MCF 10A (cell line): ENCODE data around the gene CMTM2. TPM values are rescaled to one million over a fixed set of nuclear protein-coding genes. Genes with fewer than 3 reads are reported as not detected.

ENCODE experiments used
- BruUV-seq: library from RNA; stranded (reverse); fragments of 400-500 nt; replicated peaks from 2 replicates; lab custom pipeline; 2021; lab: Mats Ljungman, UMichigan
- CTCF ChIA-PET: fragments of 300-600 bp; sonication (Branson Sonifier 250); formaldehyde crosslinking; extraction: SDS; loops from one replicate; lab custom pipeline; 2021; ENCODE audit warnings: antibody characterized with exemption, inconsistent platforms; lab: Yijun Ruan, JAX
- POLR2A ChIA-PET: fragments of 300-600, 350-650 bp; sonication (Branson Sonifier 250); formaldehyde crosslinking; extraction: SDS; loops from one replicate; lab custom pipeline; 2020; ENCODE audit warnings: antibody characterized with exemption, inconsistent platforms; lab: Yijun Ruan, JAX
- DNase-seq: peaks from one replicate; pipeline ENCODE4 v3.0.0-alpha.2; 2018; ENCODE audit not compliant: unreplicated experiment
- H3K27ac Mint-ChIP-seq: one replicate; pipeline ENCODE4 v1.8.0; 2022; ENCODE audit warnings: mild to moderate bottlenecking, low read depth, mixed read lengths; ENCODE audit not compliant: unreplicated experiment
- H3K27me3 Mint-ChIP-seq: one replicate; pipeline ENCODE4 v1.8.0; 2022; ENCODE audit warnings: mixed read lengths; ENCODE audit not compliant: insufficient read depth, unreplicated experiment
- H3K36me3 Mint-ChIP-seq: one replicate; pipeline ENCODE4 v1.8.0; 2022; ENCODE audit warnings: mild to moderate bottlenecking, moderate library complexity, mixed read lengths; ENCODE audit not compliant: insufficient read depth, unreplicated experiment
- H3K4me1 Mint-ChIP-seq: one replicate; pipeline ENCODE4 v1.8.0; 2022; ENCODE audit warnings: mixed read lengths; ENCODE audit not compliant: insufficient read depth, unreplicated experiment
- H3K4me3 Mint-ChIP-seq: one replicate; pipeline ENCODE4 v1.8.0; 2022; ENCODE audit warnings: mild to moderate bottlenecking, moderate library complexity, mixed read lengths; ENCODE audit not compliant: unreplicated experiment
- H3K9me3 Mint-ChIP-seq: one replicate; pipeline ENCODE4 v1.8.0; 2022; ENCODE audit warnings: mixed read lengths; ENCODE audit not compliant: unreplicated experiment
- CTCF ChIP-seq: fragments of 200-600 bp; IDR thresholded peaks from one replicate; pipeline ENCODE4 v1.8.0; 2022; ENCODE audit warnings: antibody characterized with exemption, mild to moderate bottlenecking; ENCODE audit not compliant: unreplicated experiment
- intact Hi-C: fragments of 100-400 bp; cut with micrococcal nuclease; formaldehyde crosslinking; loops from 2 replicates; pipeline ENCODE4 v1.14.1; 2022
- total RNA-seq: library from RNA; stranded (reverse); gene quantifications from 2 replicates; pipeline ENCODE4 v1.2.3, GENCODE V29; 2022

The CMTM2 gene
- total RNA-seq, 1 experiment from 2014 or later, result not detected

- ChIA-PET CTCF (interaction anchor here (3.1 kb wide), 1 partner anchor 8 kb away, joined by 24 read pairs; no protein-coding TSS in a partner anchor), POLR2A (interaction anchor here (3.4 kb wide), 1 partner anchor 46 kb away, joined by 29 read pairs; no protein-coding TSS in a partner anchor)
- TF ChIP-seq CTCF, result no peak
- Mint-ChIP-seq H3K4me1 (peaks cover 32% of the 10 kb centered on the region), H3K9me3 (no peaks in the 10 kb centered on the region), H3K27ac (no peak overlapping the region), H3K36me3 (peaks cover 26% of the 10 kb centered on the region), H3K27me3 (no peaks in the 10 kb centered on the region), H3K4me3 (no peak overlapping the region)
- no peak for DNase-seq
- intact Hi-C loops, result no loop called here
- no TSS peak for BruUV-seq
These were observed 36.9 kb downstream of the CMTM2 start for GRCh38 chr16:66616169-66616568.

DNA sequence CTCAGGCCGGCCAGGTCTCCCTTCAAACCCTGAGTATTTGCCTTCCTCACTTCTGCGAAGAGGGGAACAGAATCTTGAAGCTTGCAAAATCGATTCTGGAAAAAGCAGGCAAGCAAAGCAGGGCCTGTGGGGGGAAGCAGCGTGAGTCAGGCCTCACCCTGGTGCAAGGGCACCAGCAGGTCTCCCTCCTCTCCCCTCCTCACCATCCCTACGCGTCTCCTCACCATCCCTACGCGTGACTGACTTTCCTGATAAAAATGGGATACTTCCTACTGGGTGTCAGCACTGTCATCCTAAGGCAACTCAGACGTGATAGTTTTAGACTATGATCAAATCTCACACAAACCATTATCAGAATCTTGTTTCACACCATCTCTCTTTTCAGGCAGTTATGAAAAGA lies 37.3 kb downstream of the CMTM2 start:
- Mint-ChIP-seq H3K27me3 (no peaks in the 10 kb centered on the region), H3K36me3 (peaks cover 26% of the 10 kb centered on the region), H3K4me1 (peaks cover 32% of the 10 kb centered on the region), H3K4me3 (no peak overlapping the region), H3K27ac (no peak overlapping the region), H3K9me3 (no peaks in the 10 kb centered on the region)
- no TSS peak for BruUV-seq
- DNase-seq, result no peak
- ChIA-PET POLR2A (interaction anchor here (3.2 to 3.4 kb wide), 2 partner anchors 9 to 46 kb away, joined by 17 to 29 read pairs; no protein-coding TSS in a partner anchor), CTCF (interaction anchor here (3.1 to 4.0 kb wide), 2 partner anchors 8 to 34 kb away, joined by 19 to 24 read pairs; no protein-coding TSS in a partner anchor)
- no peak for TF ChIP-seq CTCF
- intact Hi-C loops, result no loop called here

DNA sequence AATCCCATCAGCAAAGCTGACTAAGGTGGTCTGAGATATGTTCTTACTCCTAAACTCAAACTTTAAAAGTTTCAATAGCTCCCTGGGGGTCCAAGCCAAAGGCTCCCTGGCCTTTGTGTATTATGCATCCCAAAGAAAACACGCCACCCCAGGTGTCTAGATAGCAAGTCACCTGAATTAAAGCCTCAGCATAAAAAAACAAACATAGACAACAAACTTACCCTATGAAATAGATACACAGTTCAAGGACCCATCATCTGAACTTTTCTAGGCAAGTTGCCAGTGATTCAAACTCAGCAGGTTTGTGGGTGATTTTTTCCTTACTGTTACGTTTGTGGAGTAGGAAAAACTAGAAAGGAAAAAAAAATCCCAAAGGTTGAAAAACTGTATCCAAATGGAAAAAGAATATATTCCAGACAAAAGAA lies 37.8 kb downstream of the CMTM2 start:
- ChIA-PET POLR2A (interaction anchor here (0.8 to 3.4 kb wide), 8 partner anchors 9 to 208 kb away, joined by 3 to 29 read pairs (median 6); partner anchors contain the start of genes CKLF and CMTM4), CTCF (interaction anchor here (1.1 to 4.0 kb wide), 4 partner anchors 9 to 54 kb away, joined by 4 to 24 read pairs (median 13); no protein-coding TSS in a partner anchor)
- BruUV-seq, result no TSS peak
- Mint-ChIP-seq H3K4me3 (no peak overlapping the region), H3K36me3 (peaks cover 30% of the 10 kb centered on the region), H3K4me1 (peaks cover 32% of the 10 kb centered on the region), H3K9me3 (no peaks in the 10 kb centered on the region), H3K27ac (peak overlapping the region; percentile 75), H3K27me3 (no peaks in the 10 kb centered on the region)
- no peak for DNase-seq
- TF ChIP-seq CTCF, result no peak
- intact Hi-C loops, result no loop called here

DNA sequence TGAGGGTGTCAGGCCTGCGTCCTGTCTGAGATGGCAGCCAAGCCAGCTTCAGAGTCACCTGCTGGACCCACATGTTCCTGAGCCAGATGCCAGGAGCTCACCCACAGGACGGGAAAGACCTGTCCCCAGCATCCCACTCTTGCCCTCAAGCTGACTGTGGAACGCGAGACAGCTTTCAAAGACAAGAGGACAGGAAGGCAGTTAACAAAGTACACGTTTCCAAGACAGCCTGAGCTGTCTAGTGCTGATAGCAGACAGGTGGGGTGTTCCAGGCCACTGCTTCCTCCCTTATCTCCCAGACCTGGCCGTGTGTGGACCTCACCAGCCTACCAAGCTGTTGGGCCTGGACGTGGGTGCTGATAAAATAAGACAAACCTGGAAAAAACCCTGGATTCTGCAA lies 38.5 kb downstream of the CMTM2 start:
- no peak for TF ChIP-seq CTCF
- ChIA-PET POLR2A (interaction anchor here (0.6 to 3.4 kb wide), 15 partner anchors 9 to 244 kb away, joined by 3 to 29 read pairs (median 4); partner anchors contain the start of genes CKLF, CMTM4 and TK2), CTCF (interaction anchor here (0.6 to 4.0 kb wide), 10 partner anchors 10 to 255 kb away, joined by 3 to 24 read pairs (median 4); no protein-coding TSS in a partner anchor)
- no peak for DNase-seq
- H3K27ac Mint-ChIP-seq, result peak overlapping the region; percentile 75
- no TSS peak for BruUV-seq
- no peaks in the 10 kb centered on the region for H3K9me3 Mint-ChIP-seq
- intact Hi-C loops, result no loop called here
- peak overlapping the region; percentile 47 for H3K4me3 Mint-ChIP-seq
- H3K27me3 Mint-ChIP-seq, result no peaks in the 10 kb centered on the region
- H3K36me3 Mint-ChIP-seq, result peaks cover 26% of the 10 kb centered on the region
- peaks cover 32% of the 10 kb centered on the region for H3K4me1 Mint-ChIP-seq
